ENCODE results near the gene CEP95. TPM values are rescaled to one million over a fixed set of nuclear protein-coding genes. Genes with fewer than 3 reads are reported as not detected.

CEP95 gene
- total RNA-seq, 4 donors from 2014 or later = 37.9 to 80.7 (median 54.0) TPM

DNA sequence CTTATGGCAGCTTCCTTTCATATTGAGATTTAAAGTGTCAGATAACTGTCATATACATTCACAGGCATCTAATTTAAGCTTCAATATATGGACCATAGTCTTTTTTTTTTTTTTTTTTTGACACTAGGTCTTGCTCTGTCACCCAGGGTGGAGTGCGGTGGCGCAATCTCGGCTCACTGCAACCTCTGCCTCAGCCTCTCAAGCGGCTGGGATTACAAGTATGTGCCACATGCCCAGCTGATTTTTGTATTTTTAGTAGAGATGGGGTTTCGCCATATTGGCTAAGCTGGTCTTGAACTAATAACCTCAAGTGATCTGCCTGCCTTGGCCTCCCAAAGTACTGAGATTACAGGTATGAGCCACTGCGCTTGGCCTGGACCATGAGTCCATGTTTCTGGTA lies 13.6 kb downstream of the CEP95 start:
- DNase-seq (ENCODE audit: low spot score in 2 of 2) = no peak
- H3K4me3 ChIP-seq (ENCODE audit: low read depth, poor library complexity, severe bottlenecking) = no peak overlapping the region
- WGBS, 2 donors = 92 to 94% methylated on average over 6 of the region's 6 CpGs
- TF ChIP-seq POLR2A (IDR thresholded peaks at IDR 0.05) (no peak), CTCF (IDR thresholded peaks at IDR 0.05) (no peak)
- intact Hi-C loops (cut with DNase I; ENCODE audit: low total_unique reads) = no loop called here

DNA sequence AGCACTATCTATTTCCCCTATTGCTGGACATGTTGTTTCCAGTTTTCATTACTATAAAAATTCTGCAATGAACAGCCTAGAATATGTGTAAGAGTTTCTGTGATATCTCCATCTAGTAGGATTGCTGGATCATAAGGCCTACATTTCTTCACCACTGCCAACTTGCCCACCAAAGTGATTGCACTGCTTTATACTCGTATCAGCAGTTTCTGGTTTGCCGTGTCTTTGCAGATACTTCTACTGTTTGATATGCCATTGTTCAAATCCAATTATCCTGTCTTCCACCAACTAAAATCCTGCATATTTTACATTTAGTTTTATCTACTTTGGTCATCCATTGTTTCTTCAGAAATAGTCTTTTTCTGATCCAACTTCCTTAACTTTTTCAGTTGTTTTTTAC lies 21.1 kb downstream of the CEP95 start:
- intact Hi-C loops (cut with DNase I; ENCODE audit: low total_unique reads) = no loop called here
- 88 to 95% methylated on average over 2 of the region's 2 CpGs for WGBS, 2 donors

DNA sequence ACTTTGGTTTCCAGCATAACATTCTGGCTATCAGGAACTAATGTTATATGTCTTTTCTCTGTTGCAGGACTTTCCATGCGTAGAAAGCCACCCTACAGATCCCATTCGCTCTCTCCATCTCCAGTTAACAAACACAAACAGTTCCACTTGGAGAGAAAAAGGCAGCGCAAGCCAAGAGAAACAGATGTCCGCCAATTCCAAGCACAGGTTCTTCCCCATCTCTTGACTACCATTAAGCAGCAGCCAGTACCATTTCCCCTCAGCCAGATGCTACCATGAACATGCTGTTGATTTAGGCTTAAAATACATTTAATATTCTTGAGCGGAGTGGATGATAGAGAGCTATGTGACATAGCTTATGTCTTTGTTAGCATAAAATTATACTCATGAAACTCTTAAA lies 22.4 kb downstream of the CEP95 start:
- 96% methylated on average over 5 of the region's 5 CpGs for WGBS, 2 donors
- no peak for DNase-seq (ENCODE audit: low spot score in 2 of 2)
- intact Hi-C loops (cut with DNase I; ENCODE audit: low total_unique reads) = no loop called here
- H3K4me3 ChIP-seq (ENCODE audit: low read depth, poor library complexity, severe bottlenecking) = no peak overlapping the region
- no peak for TF ChIP-seq POLR2A (IDR thresholded peaks at IDR 0.05)
- no peak for TF ChIP-seq CTCF (IDR thresholded peaks at IDR 0.05)

More for the DNA sequence above, 21.1 kb downstream of the CEP95 start:
- H3K4me3 ChIP-seq (ENCODE audit: low read depth, poor library complexity, severe bottlenecking) = no peak overlapping the region
- DNase-seq (ENCODE audit: low spot score in 2 of 2) = no peak
- TF ChIP-seq CTCF (IDR thresholded peaks at IDR 0.05) (no peak), POLR2A (IDR thresholded peaks at IDR 0.05) (no peak)

DNA sequence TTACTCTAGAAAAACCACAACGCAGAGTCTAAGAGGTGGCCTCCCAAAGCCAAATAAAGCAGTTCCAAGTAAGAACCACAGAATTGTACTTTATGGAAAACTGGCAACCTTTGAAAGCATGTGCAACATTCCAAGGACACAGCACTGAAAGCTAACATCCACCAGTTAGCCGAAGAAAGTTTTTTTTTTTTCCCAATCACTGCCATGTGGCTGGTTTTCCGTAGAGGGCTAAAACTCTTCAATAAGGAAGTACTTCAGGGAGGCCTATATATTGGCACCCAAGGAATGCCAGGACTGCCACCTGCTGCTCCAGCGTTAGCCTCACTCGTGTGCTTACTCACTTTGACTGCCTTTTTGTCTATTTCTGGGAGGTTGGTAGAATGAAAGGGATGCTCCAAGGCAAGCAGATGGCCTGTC lies 25.2 kb downstream of the CEP95 start:
- intact Hi-C loops (cut with DNase I; ENCODE audit: low total_unique reads) = no loop called here

DNA sequence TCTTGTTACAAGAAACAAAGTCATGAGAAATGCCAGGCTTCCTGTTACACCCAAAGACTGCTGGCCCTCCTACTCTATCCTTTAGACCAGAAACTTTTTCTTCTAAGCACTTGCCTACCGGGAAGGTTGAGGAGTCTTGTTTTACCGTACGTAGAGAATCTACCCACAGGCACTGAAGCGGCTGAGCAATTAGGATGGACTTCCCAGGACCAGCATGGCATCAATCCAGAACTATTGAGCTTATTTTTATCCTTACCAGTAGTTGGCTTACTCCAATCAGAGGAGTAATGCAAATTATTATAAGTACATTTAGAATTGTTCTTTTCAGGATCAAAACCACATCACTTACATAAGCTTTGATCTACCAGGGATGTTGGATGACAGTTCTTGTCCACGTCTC lies 25.6 kb downstream of the CEP95 start:
- no peak overlapping the region for H3K4me3 ChIP-seq (ENCODE audit: low read depth, poor library complexity, severe bottlenecking)
- 82 to 89% methylated on average over 5 of the region's 5 CpGs for WGBS, 2 donors
- no peak for DNase-seq (ENCODE audit: low spot score in 2 of 2)
- TF ChIP-seq POLR2A (IDR thresholded peaks at IDR 0.05) = no peak
- TF ChIP-seq CTCF (IDR thresholded peaks at IDR 0.05) = no peak
- intact Hi-C loops (cut with DNase I; ENCODE audit: low total_unique reads) = no loop called here

More for the DNA sequence above, 25.2 kb downstream of the CEP95 start:
- 48 to 53% methylated on average over 5 of the region's 5 CpGs for WGBS, 2 donors
- no peak overlapping the region for H3K4me3 ChIP-seq (ENCODE audit: low read depth, poor library complexity, severe bottlenecking)
- TF ChIP-seq POLR2A (IDR thresholded peaks at IDR 0.05) (no peak), CTCF (IDR thresholded peaks at IDR 0.05) (no peak)
- no peak for DNase-seq (ENCODE audit: low spot score in 2 of 2)

GRCh38 chr17:64533784-64534183 lies 27.0 kb downstream of the CEP95 start:
- intact Hi-C loops (cut with DNase I; ENCODE audit: low total_unique reads) = no loop called here
- TF ChIP-seq POLR2A (IDR thresholded peaks at IDR 0.05) = no peak
- no peak for TF ChIP-seq CTCF (IDR thresholded peaks at IDR 0.05)
- whole genome bisulfite sequencing, 2 donors = 89% methylated on average over 2 of the region's 2 CpGs
- no peak overlapping the region for H3K4me3 ChIP-seq (ENCODE audit: low read depth, poor library complexity, severe bottlenecking)
- DNase-seq (ENCODE audit: low spot score in 2 of 2) = no peak
